Parathyroid adenoma (tissue), 2 donors: ENCODE results near the gene NDUFA12.

ENCODE experiments used
- H2AFZ ChIP-seq: fragments of 300-600 bp; sonication (generic); one replicate; pipeline ENCODE4 v1.7.0; 2017; ENCODE audit warnings: antibody characterized with exemption, mild to moderate bottlenecking
- H3K27ac ChIP-seq: fragments of 300-600 bp; sonication (generic); one replicate; pipeline ENCODE4 v1.7.0; 2017
- H3K27me3 ChIP-seq: fragments of 300-600 bp; sonication (generic); one replicate; pipeline ENCODE4 v1.7.0; 2017; ENCODE audit warnings: low read length; ENCODE audit not compliant: control insufficient read depth, insufficient read depth
- H3K36me3 ChIP-seq: fragments of 300-600 bp; sonication (generic); one replicate; pipeline ENCODE4 v1.7.0; 2017; ENCODE audit warnings: low read length; ENCODE audit not compliant: control insufficient read depth, insufficient read depth
- H3K4me1 ChIP-seq: fragments of 300-600 bp; sonication (generic); one replicate; pipeline ENCODE4 v1.7.0; 2017; ENCODE audit warnings: control low read depth
- H3K4me2 ChIP-seq: fragments of 300-600 bp; sonication (generic); one replicate; pipeline ENCODE4 v1.7.0; 2017; ENCODE audit warnings: low read length
- H3K4me3 ChIP-seq: fragments of 300-600 bp; sonication (generic); one replicate; pipeline ENCODE4 v1.7.0; 2017; ENCODE audit warnings: low read depth, low read length
- H3K79me2 ChIP-seq: fragments of 300-600 bp; sonication (generic); one replicate; pipeline ENCODE4 v1.7.0; 2017; ENCODE audit warnings: control low read depth
- H3K9ac ChIP-seq: fragments of 300-600 bp; sonication (generic); one replicate; pipeline ENCODE4 v1.7.0; 2017; ENCODE audit warnings: mild to moderate bottlenecking
- H3K9me3 ChIP-seq: fragments of 300-600 bp; sonication (generic); one replicate; pipeline ENCODE4 v1.7.0; 2017; ENCODE audit warnings: low read length; ENCODE audit not compliant: control insufficient read depth
- CTCF ChIP-seq: fragments of 300-600 bp; sonication (generic); IDR thresholded peaks from one replicate; pipeline ENCODE4 v1.7.0; 2017; ENCODE audit warnings: antibody characterized with exemption, mild to moderate bottlenecking
- donor health status: primary hyperparathyroidism.

NDUFA12 gene

DNA sequence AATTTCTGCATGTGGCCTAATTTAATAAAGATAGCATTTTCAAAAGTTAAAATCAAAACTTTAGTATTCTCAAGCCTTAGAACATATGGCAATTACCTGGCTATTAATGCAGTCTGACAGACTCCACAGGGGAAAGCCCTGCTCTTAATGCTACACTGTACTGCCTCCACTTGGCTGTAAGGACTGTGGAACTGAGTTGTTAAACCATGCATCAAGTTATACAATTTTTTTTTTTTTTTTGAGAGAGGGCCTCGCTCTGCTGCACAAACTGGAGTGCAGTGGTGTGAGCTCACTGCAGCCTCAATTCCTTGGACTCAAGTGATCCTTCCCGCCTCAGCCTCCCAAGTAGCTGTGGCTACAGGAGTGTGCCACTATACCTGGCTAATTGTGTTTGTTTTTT is 19.0 kb upstream of the NDUFA12 start:
- Histone ChIP-seq H3K36me3 (no peaks in the 10 kb centered on the region), H2AFZ (no peak overlapping the region)
- no peak for TF ChIP-seq CTCF

GRCh38 chr12:95017482-95017881 is 14.0 kb upstream of the NDUFA12 start:
- no peak for TF ChIP-seq CTCF
- Histone ChIP-seq H3K79me2 (no peaks in the 10 kb centered on the region), H3K27ac (no peak overlapping the region), H3K4me2 (no peak overlapping the region), H2AFZ (no peak overlapping the region), H3K9ac (no peak overlapping the region), H3K27me3 (no peaks in the 10 kb centered on the region), H3K4me3 (no peak overlapping the region), H3K36me3 (no peaks in the 10 kb centered on the region), H3K4me1 (no peaks in the 10 kb centered on the region), H3K9me3 (no peaks in the 10 kb centered on the region)

More for the DNA sequence above, 19.0 kb upstream of the NDUFA12 start:
- Histone ChIP-seq H3K9me3 (no peaks in the 10 kb centered on the region), H3K4me1 (no peaks in the 10 kb centered on the region), H3K79me2 (no peaks in the 10 kb centered on the region), H3K4me2 (no peak overlapping the region), H3K27me3 (no peaks in the 10 kb centered on the region), H3K9ac (no peak overlapping the region), H3K4me3 (no peak overlapping the region), H3K27ac (no peak overlapping the region)

DNA sequence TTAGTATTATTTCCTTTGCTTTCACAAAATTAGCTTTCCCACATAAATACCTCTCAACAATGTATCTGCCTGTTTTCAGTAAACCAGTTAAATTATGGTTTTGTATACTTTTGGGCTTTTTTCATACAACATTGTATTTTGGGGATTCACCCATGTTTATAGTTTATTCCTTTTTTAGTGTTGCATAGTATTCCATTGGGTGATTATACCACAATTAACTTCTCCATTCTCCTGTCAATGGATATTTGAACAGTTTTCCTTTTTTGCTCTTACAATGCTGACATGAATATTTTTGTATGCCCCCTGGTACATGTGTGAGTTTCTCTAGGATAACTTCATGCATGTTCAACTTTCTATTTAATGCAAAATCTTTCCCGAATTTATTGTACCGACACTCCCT is 12.6 kb upstream of the NDUFA12 start:
- Histone ChIP-seq H3K79me2 (no peaks in the 10 kb centered on the region), H3K4me3 (no peak overlapping the region)
- TF ChIP-seq CTCF, result no peak

DNA sequence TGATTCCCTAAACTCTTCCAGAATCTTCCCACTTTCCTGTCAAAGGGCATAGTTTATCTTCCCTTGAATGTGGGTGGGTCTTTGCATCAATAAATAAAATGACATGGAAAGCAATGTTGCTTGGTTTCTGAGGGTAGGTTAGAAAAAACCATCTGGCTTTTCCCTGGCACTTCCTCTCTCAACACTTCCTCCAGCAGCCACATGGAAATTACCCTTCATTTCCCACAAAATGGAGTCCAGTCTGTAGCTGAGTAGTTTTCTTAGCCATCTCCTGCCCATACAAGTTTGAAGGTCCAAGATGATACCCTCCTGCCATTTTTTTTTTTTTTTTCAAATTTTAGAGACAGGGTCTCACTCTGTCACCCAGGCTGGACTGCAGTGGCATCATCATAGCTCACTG is 11.1 kb upstream of the NDUFA12 start:
- no peaks in the 10 kb centered on the region for H3K4me1 ChIP-seq
- no peak overlapping the region for H3K4me3 ChIP-seq
- no peak overlapping the region for H3K9ac ChIP-seq
- no peaks in the 10 kb centered on the region for H3K27me3 ChIP-seq
- H3K4me2 ChIP-seq, result no peak overlapping the region
- no peak for TF ChIP-seq CTCF
- no peak overlapping the region for H3K27ac ChIP-seq
- H3K36me3 ChIP-seq, result no peaks in the 10 kb centered on the region
- H3K79me2 ChIP-seq, result no peaks in the 10 kb centered on the region
- no peak overlapping the region for H2AFZ ChIP-seq
- no peaks in the 10 kb centered on the region for H3K9me3 ChIP-seq

More for the DNA sequence above, 12.6 kb upstream of the NDUFA12 start:
- H3K4me2 ChIP-seq, result no peak overlapping the region
- no peaks in the 10 kb centered on the region for H3K27me3 ChIP-seq
- no peak overlapping the region for H3K27ac ChIP-seq
- H2AFZ ChIP-seq, result no peak overlapping the region
- no peaks in the 10 kb centered on the region for H3K36me3 ChIP-seq
- no peak overlapping the region for H3K9ac ChIP-seq
- no peaks in the 10 kb centered on the region for H3K9me3 ChIP-seq
- H3K4me1 ChIP-seq, result no peaks in the 10 kb centered on the region

- H2AFZ ChIP-seq, result no peak overlapping the region
- no peak overlapping the region for H3K27ac ChIP-seq
- no peak overlapping the region for H3K4me2 ChIP-seq
- H3K9ac ChIP-seq, result no peak overlapping the region
- no peak for TF ChIP-seq CTCF
- H3K36me3 ChIP-seq, result no peaks in the 10 kb centered on the region
- H3K4me3 ChIP-seq, result no peak overlapping the region
- no peaks in the 10 kb centered on the region for H3K27me3 ChIP-seq
- no peaks in the 10 kb centered on the region for H3K9me3 ChIP-seq
- peaks cover 8% of the 10 kb centered on the region for H3K79me2 ChIP-seq
- H3K4me1 ChIP-seq, result no peaks in the 10 kb centered on the region
These were observed 2.7 kb upstream of the NDUFA12 start for GRCh38 chr12:95006206-95006605.
